Fibroblast of peridontal ligament (primary cell): ENCODE measurements around the gene RNF112.
A peak's percentile ranks its signal among the peaks of the same experiment; 100 is the strongest.

Experiments
- DNase-seq: peaks from one replicate; pipeline ENCODE4 v3.0.0-alpha.2; 2010; ENCODE audit errors: extremely low read depth

The RNF112 gene, protein sequence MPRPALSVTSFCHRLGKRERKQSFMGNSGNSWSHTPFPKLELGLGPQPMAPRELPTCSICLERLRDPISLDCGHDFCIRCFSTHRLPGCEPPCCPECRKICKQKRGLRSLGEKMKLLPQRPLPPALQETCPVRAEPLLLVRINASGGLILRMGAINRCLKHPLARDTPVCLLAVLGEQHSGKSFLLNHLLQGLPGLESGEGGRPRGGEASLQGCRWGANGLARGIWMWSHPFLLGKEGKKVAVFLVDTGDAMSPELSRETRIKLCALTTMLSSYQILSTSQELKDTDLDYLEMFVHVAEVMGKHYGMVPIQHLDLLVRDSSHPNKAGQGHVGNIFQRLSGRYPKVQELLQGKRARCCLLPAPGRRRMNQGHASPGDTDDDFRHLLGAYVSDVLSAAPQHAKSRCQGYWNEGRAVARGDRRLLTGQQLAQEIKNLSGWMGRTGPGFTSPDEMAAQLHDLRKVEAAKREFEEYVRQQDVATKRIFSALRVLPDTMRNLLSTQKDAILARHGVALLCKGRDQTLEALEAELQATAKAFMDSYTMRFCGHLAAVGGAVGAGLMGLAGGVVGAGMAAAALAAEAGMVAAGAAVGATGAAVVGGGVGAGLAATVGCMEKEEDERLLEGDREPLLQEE

DNA sequence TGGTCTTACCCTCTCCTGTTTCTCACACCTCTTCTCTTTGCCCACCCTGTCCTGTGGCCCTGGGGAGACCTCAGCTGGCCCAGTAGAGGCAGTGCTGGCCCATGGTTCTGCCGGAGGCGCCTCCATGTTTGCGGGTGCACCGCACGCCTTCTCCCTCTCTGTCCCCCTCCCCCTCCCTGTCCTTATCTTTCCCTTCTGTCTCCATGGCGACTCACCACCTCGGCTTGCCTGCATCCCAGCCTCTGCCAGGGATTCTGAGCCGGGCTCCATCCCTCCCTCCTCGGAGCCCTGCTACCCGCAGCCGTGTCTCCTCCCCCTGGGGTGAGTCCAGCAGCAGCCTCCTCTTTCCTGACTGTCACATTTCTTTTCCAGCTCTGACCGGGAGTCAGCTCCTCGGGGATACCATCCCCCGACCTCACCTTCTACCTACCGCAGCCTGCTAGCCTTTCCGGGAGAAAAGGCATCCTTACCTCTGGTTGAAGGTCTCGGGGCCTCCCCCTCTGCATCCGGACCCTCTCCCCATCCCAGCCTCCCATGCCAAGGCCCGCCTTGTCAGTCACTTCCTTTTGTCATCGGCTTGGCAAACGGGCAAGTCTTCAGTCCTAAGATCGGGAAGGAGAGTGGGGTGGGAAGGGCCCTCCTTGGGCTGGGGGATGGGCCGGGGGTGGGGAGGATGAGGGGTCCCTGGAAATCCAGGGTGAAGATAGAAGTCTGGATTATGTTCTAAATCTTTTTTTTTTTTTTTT lies at the start of gene RNF112:
RNF112 (plus strand) TSS at position 358 of the 746 bp plus-strand sequence; CDS start at position 535, 177 bp downstream.
- DNase-seq, result peak; percentile 33

DNA sequence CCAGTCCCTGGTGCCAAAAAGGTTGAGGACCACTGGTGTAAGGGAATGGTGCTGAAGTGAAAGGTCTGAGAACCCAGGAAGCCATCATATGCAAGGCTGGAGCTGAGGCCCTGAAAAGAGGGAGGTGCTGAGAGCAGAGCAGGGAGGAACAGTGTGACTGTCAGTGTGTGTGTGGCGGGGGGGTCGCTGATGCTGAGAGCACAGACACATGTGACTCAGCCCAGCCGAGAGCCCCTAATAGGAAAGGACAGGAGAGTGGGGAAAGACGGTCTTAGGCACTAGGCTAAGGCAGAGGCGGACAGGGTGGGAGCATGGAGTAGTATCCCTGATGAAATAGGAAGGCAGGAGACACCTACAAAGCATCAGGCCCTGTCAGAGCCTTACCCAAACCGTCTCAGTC lies 49.7 kb upstream of the RNF112 start:
- DNase-seq, result no peak

DNA sequence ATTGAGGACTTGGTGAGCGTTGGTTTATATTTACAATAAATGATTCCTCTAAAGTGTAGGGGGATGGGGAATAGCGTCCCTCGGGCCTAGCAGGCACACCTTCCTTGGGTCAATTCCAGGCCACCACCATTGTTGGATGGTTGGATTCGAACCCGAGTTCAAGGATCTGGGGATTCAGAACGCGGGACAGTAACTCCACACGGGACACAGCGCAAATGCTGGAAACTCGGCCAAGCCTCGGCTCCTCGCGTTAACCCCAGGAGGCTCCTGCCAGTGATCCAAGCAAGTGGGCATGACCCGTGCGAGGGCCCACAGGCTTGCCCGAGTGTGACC lies 49.1 kb upstream of the RNF112 start:
- DNase-seq, result no peak

DNA sequence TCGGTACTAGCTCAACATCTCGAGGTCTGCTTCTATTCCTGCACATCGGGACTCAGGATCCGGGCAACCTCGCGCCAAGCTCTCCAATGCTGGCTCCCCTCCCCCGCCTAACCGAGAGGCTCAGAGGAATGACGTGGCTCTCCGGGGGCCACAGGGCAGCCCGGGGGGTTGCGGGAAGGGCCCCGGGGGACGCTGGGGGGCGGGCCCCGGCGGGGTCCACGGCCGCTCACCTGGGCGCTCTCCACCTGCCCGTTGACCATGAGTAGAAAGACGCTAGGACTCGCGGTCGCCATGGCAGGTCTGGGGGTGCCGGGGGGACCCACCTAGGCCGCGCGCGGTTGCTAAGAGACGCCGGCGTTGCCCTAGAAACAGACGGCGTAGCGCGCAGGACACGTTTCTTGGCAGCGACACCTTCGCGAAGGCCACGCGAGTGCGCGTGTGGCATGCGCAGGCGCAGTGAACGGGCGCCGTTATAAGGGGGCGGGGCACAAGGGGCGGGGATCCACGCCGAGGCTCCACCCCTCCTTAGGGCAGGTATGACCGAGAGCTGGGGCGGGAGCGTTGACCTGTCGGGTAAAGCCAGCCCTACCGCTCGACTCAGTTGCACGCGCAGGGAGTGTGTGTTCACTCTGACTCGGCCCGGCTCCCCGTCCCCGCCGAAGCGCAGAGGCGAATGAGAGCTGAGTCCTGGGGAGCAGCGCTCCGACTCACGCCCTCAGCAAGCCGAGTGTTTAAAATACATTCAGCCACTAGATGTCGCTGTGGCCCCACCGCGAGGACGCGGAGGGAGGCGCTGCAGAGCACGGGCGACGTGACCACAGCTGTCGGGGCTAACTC lies 48.5 kb upstream of the RNF112 start, which contains the start of gene B9D1:
B9D1 (minus strand) TSS at position 447 of the 837 bp plus-strand sequence; CDS start at position 293, 154 bp downstream.
- DNase-seq, result peak; percentile 92

DNA sequence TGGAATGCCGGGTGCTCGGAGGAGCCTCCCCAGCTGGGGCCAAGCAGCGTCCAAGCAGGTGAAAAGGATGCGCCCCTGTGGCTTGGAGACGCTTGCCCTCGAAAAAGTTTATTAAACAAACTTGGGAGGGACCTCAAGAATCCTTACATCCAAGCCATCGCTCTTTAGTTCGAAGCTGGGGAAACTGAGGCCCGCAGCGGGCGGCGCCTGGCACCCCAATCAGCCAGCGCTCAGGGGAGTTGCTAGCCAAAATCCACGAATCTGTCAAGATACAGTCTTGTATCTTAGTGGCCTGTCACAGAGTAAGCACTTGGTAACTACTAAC lies 48.0 kb upstream of the RNF112 start:
- no peak for DNase-seq

DNA sequence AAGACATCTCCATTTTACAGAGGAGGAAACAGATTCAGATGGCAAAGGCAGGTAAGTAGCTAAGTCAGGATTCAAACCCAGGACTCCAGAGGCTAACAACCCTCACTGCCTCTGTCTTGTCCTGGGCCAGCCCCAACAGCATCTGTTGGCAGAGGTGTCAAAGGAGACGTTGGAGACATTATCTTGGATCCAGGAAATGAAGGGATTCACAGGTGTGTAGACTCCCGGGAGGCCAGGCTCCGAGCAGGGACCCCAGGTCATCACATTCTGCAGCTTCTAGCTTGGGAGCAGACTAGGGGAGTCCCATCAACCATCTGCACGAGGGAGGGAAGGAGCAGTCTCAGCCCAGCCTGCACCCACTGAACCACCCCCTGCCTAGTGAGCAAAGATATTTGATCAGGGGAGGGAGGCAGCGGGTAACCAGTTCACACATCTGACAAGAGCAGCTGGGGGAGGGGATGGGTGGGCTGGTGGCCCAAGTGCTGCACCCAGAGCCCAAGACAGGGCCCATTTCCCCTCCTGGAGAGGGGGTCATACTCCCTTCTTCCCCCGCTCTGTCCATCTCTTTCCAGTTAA lies 47.5 kb upstream of the RNF112 start:
- DNase-seq, result no peak

DNA sequence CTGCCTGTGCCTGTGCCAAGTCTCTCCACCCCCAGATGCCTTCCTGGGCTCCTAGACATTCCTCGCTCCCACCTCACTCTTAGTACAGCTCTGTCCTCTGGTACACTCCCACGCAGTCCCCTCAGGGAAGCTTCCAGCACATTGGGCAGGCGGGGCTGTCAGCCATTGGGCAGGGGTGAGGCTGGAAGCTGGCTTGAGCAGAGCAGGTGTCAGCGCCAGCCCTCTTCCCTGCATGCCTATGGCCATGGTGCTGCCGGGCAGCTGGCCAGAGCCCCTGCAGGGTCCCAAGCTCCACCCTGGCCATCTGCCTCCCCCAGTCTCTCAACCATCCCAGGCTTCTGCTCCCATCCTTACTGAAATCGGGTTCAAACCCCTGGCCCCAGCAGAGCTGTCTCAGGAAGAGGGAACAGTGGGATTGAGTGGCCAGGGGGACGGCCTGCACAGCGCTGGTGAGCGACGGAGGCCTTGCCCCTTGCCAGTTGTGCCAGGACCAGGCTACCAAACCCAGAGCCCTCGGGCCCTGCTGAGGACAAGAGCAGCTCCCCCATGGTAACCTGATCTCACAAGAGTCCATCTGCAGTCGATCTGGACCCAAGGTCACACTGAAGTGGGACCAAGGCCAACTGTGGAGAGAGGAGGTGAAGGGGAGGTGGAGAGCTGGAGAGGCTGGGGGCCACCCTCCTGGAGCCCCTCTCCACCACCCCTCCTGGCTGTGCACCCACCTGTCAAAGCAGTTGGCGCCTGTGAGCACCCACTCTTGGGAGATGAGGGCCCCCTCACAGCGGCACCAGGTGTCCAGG lies 46.1 kb upstream of the RNF112 start:
- DNase-seq, result no peak

DNA sequence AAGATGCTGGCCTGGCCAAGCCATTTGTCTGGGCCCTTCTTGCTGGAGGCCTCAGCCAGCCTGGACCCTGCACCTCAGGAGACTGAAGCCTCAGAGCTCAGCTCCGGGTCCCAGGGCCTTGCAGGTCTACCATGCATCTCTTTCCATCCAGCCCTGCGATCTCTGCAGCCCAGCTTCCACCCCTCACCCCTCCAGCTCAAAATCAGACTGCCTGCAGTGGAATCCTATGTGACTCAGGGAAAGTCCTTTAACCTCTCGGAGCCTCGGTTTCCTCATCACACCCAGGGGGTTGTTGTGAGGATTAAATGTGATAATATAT lies 45.6 kb upstream of the RNF112 start:
- DNase-seq, result no peak

DNA sequence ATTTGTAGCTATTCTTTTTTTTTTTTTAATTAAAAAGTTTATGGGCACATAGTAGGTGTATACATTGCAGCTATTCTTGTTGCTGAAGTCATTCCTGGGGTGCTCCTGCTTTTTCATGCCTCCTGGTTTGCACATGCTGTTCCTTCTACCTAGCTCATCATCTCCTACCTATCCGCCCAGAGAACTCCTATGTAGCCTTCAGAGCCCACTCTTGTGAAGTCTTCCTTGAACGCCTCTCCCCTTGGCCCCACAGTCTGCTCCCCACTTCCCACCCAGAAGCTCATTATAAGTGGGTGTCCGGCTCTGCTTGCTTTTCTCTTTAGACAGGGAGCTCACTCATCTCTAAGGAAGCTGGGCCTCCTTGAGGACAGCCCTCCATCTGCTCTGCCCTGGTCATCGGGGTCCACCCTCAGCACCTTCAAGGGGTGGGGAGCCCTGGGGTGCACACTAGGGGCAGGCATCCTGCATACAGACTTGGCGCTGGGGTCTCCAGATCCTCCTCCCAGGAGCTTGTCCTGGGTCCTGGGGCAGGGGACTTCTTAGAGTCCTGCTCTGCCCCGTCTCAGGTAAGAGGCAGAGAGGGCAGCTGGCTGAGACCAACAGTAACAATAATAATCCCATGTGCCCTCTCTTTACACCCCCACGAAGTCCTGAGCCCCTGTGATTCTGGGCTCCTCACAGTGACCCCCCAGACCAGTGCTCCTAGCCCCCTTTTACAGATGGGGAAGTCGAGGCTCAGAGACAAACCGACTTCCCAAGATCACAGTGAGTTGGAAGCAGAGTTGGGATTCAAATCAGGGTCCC lies 45.0 kb upstream of the RNF112 start:
- DNase-seq, result no peak

DNA sequence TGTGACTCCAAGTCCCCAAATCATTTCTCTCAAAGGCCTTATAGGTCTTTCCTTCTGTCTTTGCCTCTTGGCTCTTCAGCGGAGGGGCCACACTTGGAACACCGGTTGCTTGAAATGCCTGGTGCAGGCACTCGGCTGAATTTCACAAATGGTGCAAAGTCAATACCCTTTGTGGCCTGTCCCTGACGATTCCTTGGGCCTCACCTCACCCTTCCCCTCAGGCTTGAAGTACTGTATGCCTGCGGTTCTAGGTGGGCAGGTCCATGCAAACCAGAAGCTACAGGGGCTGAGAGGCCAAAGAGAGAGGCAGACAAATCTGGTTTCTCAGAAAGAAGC lies 44.4 kb upstream of the RNF112 start:
- DNase-seq, result no peak

DNA sequence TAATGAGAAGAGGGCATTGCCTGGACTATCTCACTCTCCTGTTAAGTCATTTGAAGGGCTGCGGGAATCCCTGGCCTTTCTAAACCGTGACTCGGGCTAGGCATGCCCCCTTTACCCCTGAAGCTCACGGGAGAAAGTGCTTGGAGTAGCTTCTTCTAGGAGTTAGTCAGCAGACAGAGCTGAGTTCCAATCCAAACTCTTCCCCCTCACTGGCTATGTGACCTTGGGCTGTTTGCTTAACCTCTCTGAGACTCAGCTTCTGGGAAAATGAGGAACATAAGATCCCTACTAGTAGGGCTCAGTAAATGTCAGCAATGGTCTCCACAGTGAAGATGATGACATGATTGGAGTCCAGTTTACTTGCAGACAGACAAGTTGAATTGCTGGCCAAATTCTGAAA lies 42.8 kb upstream of the RNF112 start:
- no peak for DNase-seq

DNA sequence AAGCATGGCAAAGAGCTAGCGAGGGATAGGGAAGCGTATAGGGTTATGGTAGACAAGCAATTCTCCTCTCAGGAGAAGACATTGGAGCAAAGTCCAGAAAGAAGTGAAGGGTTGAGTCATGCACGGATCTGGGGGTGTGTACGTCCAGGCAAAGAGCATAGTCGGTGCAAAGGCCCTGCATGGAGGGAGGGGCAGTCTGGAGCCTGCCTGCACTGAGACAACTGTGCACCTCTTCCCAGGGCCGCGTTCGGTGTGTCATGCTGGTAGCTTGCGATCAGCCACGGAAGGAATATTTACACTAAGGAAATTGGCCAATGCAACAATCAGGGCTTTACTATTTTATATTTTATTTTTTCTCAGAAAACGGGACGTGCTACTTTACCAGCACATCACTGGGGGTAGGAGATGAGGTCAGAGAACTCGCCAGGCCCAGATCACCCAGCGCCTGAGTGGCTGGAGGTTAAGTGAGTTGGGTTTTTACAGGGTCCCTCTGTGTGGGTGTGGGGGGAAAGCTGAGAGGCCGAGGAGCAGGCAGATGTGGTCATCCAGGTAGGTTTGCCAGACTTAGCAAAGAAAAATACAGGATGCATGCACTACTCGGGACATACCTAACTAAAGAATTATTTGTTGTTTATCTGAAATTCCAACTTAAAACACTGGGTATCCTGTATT lies 41.8 kb upstream of the RNF112 start:
- DNase-seq, result no peak

DNA sequence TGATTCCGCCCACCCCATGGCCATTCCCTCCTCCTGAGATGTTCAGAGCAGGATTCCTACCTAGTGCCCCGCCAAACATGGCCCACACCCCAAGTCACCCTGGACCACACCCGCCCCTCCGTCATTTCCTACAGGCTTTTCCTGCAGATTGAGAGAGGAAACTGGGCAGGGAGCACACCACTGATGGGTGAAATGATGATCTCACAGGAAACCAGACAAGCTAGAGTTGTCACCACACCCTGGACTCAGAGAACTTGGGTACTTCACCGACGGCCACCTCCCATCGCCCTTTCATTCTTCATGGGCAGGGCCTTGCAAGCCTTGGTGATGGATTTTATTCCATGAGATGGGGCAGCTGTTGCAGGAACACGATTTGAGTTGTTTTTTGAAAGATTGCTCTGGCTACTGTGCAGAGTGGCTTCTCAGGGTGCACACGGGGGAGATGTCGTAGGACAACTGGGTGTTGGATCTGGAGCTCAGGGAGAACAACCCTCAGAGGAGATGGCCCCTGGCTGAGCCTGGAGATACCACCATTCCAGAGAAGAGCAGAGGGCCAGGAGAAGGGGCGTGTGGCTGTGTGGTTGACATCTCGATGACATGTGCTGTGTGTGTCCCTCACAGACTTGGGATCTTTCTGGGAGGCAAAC lies 41.1 kb upstream of the RNF112 start:
- DNase-seq, result no peak

DNA sequence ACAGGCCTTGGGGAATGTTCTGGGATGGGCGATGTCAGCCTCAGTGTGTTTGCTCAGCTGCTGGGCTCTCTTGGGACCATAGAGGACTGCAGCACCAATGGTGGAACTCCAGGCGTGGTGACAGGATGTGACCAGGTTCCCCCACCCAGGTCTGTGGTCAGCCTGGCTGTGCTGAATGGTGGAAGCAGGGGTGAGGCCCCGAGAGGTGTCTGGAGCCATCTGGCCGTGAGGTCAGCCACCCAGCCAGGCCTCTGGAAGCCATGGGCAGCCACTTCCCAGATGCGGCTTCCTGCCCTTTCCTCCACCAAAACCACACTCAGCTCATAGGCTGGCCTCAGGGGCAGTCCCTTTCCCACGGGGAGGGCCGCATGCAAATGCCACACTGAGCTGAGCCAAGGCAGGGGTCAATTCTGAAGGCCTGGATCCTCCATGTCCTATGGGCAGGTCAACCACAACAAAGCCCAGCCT lies 40.5 kb upstream of the RNF112 start:
- no peak for DNase-seq

DNA sequence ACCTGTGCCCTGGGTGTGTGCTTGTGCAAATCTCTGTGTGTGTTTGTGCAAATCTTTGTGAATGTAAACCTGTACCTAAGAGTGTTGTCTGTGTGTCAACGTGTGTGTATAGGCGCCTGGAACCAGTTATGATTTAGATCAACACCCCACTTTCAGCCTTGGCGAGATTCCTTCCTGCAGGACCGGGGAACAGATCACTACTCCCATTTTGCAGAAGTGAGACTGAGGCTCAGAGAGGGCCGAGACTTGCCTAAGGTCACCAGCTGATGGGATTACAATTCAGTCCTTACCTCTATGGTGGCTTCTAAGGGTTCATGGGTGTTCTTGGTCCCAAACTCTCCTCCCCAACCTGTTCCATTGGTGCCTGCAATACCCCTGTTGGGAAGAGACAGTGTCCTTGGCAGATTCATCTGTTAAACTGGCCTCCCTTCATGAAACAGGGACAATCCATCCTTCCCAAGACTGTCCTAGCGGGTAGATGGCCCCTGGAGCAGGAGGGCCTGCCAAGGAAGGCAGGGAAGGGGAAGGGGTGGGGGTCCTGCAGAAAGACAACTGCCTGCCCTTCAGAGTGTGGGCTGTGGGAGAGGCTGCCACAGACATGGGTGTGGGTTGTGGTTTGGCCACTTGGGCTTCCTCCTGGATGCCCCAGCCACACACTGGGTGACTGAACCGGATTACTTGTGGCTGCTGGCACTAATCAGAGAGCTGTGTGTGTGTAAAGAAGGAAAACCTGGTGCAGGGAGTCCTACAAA lies 39.6 kb upstream of the RNF112 start:
- no peak for DNase-seq

DNA sequence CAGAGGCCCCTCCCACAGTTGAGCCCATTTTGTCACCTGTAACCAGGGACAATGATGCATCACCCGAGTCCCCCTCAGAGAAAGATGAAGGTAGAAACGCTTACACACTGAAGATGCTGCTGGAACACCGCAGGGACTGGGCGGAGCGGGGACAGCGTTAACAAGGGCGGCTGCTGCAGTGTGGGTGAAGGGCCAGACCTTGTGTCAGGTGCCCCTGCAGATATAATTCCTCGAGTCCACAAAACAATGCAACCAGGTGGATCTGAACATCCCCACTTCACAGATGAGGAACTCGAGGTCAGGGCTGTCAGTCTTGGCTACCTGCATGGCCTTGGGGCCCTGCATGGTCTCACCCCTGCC lies 39.0 kb upstream of the RNF112 start:
- DNase-seq, result no peak

DNA sequence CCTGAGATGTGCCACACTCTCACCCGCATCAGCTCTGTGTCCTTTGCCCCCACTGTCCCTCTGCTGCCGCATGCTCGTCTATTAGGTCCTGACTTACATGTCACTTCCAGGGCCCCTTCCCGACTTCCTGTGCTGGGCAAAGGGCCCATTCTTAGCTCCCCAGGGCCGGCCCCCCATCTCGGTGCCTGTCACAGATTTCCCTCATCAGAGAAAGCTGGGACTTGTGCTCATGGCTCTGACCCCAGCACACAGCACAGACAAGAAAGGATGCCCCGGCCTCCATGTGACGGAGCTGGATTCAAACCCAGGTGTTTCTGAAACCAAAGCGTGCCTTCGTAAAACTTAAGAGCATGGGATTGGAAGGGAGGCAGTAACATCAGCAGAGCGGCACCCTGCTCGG lies 38.6 kb upstream of the RNF112 start:
- no peak for DNase-seq

DNA sequence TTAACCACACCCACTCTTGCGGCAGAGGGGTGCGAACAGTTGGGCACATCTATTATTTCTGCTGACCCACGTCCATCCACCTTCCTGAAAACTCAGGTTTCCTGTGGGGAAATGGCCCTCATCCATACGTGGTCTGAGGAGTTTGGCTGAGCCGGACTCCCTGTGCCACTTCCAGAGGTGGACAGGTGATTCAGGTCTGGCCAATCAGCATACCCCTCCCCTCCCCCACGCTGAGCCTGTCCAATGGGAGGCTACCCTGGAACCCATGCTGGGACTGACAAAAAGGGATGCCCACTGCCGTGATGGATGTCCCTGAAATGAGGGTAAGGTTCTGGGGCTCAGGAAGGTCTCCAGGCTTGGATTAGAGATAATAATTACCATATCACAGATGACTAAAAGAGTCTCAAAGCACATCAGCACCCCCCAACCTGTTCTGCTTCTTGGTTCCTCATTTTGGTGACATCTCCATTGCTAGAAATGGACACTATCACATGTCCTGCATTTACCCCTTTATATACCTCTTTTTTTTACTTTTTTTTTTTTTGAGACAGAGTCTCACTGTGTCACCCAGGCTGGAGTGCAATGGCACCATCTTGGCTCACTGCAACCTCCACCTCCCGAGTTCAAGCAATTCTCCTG lies 38.0 kb upstream of the RNF112 start:
- no peak for DNase-seq
